HPDE6-E6E7 (cell line): ENCODE results near the gene PMPCA.
"Not testable (repeated sequence)": the region's sequence is repeated elsewhere in the genome, so short reads cannot be mapped to it uniquely, and the experiment has no call there.

Experiments
- DNase-seq: peaks from one replicate; pipeline ENCODE4 v3.0.0; 2011; ENCODE audit warnings: missing footprints; ENCODE audit errors: extremely low spot score

Gene PMPCA

DNA sequence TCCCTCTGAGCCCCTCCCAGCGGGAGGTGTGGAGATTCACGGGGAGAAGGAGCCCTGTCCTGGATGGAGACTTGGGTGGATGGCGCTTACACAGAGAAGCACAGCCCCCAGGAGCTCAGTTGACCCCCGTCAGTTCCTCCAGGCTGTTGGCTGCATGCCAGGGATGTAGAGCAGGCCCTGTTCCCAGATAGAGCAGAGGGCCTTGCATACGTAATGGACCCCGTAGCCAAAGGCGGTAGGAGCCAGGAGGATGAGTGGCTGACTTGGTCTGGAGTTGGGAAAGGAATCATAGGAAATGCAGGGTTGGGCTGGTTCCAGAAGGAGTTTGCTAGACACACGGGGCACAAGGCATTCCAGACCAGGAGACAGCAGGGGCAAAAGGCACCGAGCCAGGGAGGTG lies 2.5 kb downstream of the PMPCA start:
- DNase-seq, result no peak

- no peak for DNase-seq
Measured at GRCh38 chr9:136416427-136416826, 6.0 kb downstream of the PMPCA start.

DNA sequence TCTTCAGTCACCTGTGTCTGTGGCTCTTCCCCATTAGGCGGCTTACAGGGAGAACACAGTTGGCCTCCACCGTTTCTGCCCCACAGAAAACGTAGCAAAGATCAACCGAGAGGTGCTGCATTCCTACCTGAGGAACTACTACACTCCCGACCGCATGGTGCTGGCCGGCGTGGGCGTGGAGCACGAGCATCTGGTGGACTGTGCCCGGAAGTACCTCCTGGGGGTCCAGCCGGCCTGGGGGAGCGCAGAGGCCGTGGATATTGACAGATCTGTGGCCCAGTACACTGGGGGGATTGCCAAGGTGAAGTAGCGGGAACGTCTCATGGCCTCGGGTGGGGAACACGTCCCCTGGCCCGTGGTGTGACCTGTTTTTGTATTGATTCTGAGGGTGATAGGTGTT lies 6.5 kb downstream of the PMPCA start:
- no peak for DNase-seq

GRCh38 chr9:136418182-136419091 lies 8.0 kb downstream of the PMPCA start:
- DNase-seq, result no peak

- DNase-seq, result no peak
Measured at GRCh38 chr9:136419092-136419420, 8.6 kb downstream of the PMPCA start.

DNA sequence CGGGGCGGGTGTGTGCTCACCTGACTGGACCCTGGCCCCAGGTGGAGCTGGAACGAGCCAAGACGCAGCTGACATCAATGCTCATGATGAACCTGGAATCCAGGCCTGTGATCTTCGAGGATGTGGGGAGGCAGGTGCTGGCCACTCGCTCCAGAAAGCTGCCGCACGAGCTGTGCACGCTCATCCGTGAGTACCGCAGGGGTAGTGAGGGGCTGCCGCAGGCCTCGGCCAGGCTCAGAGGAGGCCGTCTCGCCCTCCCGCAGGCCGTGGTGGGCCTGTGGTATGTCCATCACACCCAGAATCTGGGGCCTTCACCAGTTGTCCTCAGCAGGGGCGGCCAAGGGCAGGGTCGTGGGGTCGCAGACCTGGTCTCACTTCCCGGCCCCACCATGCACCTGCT lies 11.3 kb downstream of the PMPCA start:
- no peak for DNase-seq

DNA sequence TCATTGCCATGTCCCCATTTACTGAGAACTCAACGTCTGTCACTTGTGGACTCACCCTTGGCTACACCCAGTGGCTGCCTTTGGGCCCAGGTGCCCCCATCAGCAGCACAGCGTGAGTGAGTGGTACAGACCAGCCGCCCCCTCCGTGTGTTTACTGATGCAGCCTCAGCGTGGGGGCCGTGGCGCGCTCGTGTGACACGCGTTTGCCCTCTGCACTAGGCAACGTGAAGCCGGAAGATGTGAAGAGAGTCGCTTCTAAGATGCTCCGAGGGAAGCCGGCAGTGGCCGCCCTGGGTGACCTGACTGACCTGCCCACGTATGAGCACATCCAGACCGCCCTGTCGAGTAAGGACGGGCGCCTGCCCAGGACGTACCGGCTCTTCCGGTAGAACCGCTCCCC lies 12.4 kb downstream of the PMPCA start:
- DNase-seq, result no peak

DNA sequence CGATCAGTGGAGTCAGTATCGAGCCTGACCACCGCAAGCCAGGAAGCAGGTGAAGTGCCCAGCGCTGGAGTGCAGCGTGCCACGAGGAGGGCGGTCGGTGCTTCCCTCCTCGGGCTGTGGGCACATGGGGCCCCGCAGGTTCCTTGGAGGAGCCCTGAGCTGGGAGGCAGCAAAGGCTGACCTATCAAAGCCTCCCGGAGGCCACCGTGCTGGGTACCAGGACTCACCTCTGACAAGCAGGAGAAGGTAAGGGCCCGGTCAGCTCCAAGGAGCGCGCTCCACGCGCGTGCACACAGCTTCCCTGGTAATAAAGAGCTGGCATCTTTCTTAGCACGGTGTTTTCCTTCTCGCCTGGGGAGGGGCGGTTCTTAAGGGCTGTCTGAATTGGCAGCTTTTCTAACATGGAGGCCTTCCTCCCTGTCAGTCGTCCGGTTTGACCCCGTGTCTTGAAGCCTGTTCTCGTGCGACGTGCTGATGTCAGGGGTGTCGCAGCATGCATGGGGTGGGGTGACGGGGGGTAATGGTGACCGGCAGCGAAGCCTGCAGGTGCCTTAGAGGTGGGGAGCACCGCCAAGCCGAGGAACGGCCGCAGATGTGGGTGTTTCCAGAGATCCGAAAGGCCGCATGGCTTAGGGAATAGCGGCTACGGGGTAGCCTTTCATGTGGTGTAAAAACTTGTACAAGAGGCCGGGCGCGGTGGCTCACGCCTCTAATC lies 13.1 kb downstream of the PMPCA start:
- no peak for DNase-seq

- DNase-seq, result no peak
Measured at GRCh38 chr9:136424750-136425362, 14.4 kb downstream of the PMPCA start.

DNA sequence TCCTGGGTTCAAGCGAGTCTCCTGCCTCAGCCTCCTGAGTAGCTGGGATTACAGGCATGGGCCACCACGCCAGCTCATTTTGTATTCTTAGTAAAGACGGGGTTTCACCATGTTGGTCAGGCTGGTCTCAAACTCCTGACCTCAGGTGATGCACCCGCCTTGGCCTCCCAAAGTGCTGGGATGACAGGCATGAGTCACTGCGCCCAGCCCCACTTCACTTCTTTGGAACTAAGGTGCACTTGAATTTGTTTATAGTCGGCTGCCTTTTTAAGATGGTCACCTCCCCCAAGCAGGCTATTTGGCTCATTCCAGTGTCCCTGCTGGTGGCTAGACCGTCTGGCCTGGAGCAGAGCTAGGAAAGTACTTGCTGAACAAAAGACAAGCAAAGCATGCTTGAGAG lies 14.9 kb downstream of the PMPCA start:
- not testable (repeated sequence) for DNase-seq

- DNase-seq, result no peak
Measured at GRCh38 chr9:136426787-136427186, 16.3 kb downstream of the PMPCA start.

DNA sequence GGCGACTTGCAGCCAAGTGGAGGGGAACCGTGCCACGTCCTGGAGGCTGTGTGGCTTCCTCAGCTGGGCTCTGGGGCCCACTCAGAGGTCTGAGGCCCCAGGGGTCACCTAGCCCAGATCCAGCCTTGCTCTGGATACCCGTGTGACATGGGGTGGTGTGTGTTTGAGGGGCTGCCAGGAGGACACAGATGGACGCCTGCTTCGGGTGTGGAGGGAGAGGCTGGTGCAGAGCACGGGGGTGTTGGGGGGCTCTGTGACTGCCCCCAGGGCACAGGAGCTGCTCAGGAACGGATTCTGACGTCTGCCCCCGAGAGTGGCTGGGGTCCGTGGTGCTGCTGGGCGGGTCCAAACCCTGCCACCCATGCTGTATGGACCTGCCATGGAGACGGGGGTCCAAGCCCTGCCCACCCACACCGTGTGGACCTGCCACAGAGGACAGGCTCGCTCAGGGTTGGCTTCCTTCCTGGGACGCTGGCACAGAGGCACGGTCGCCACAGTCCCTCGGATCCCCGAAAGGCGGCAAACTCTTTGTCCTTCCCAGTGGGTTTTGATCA lies 18.7 kb downstream of the PMPCA start:
- no peak for DNase-seq

DNA sequence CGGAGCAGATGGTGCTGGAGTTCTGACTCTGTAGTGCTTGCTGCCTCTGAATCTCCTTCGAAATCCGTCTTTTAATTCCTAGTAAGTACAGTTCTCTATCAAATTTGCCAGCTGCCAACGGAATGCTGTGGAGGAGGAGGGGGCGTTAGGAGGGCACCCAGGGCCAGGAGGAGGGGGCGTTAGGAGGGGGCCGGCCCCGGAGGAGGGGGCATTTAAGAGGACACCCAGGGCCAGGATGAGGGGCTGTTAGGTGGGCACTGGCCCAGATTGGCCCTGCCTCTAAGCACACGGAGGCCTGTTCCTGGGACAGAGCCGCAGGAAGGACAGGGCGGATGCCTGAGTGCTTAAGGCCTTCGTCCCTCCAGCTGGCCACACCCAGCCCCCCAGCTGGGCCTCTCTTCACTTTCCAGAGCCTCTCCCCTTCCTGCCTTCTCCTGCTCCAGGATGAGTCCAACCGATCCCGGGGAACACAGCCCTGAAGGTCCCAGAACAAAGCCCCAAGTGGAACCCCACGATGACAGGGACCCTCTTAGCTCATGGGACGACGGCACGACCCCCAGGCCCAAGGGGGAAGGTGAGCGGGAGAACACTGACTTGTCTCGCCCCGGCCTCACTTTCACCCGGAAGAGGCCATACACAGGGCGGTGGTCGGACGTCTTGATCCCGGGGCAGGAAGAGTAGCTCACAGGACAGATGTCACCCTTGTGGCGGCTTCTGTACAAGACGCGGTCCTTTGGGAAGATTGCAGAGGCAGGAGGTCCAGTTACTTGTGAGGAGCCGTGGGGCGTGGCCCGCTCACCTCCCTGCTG lies 19.4 kb downstream of the PMPCA start:
- no peak for DNase-seq

- DNase-seq, result no peak
Measured at GRCh38 chr9:136430588-136431234, 20.3 kb downstream of the PMPCA start.

DNA sequence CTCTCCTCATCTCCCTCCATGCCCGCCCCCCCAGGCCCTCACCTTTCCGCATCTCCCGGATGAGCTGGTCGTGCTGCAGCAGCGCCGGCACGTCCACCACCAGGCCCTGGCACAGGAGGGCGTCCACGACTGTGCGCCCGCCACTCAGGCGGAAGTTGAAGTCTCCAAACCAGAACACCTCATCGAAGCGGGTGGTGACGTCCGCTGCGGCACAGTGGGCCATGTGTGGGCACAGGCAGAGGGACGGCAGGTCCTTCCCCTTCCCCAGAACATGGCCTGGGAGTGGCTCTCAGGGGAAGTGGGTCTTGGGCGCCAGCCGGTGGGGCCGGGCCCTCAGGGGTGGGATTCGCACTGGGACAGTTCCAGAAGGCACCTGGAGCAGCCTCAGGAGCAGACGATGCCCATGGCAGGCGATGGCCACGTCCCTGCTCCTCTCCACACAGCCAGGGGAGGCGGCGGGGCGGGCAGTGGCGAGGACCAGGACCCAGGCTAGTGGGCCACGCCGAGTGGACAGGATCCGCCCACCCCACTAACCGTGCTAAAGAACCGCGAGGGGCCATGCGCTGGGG lies 21.4 kb downstream of the PMPCA start:
- no peak for DNase-seq

GRCh38 chr9:136432591-136432990 lies 22.1 kb downstream of the PMPCA start:
- no peak for DNase-seq

DNA sequence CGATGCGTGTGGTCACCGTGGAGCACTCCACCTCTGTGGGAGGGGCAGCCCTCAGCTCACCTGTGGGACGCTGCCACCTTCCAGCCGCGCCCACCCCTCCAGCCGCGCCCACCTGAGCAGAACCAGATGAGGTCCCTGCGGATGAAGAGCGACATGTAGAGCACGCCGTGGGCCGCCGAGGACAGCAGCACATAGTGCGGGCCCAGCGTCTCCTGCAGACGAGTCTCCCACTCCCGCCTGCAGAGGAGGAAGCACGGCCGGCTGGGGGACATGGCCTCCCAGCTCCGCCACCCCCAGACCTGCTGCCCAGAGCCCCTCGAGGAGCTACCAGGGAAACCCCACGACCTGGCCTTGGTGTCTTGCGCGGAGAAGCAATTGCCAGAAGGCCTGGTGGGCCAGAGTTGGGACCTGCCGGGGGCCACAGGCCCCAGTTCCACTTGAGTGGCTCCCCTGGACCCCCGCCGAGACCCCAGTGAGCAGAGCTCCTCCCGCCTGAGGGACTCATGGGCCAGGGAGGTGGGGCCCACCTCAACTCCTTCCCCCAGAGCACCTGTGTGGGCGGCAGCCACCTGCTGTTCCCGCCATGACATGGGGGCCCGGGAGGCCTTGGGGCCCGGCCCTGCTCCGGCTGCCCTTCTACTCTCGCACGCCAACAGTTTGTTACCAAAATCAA lies 22.7 kb downstream of the PMPCA start:
- no peak for DNase-seq

GRCh38 chr9:136433849-136434579 lies 23.6 kb downstream of the PMPCA start:
- no peak for DNase-seq

DNA sequence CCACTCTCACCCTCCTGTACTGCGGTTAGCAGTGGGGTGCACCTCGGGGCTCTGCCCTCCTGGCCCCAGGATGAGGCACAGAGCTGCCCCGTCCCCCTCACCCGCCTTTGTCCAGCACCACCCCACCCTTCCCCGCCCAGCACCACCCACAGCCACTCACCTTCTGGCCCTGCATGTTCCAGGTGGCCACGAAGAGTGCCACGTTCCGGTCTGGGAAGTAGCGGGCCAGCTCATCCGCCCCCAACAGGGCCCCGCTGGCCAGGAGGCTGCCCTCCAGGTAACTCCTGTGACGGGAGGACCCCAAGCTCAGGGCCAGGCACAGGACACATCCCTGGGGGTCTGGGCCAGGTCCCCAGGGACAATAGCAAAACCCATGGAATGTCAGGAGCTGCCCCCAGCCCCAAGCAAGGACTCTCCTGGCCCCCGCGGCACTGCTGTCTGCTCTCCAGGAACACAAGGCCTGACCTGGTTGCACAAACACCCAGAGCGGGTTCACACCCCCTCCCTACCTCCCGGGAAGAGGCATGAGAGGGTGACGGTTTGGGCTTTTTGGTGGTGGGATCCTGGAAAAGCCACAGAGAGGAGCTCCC lies 24.2 kb downstream of the PMPCA start:
- DNase-seq, result no peak
